ENCODE data around the gene FBN2.

FBN2 gene

DNA sequence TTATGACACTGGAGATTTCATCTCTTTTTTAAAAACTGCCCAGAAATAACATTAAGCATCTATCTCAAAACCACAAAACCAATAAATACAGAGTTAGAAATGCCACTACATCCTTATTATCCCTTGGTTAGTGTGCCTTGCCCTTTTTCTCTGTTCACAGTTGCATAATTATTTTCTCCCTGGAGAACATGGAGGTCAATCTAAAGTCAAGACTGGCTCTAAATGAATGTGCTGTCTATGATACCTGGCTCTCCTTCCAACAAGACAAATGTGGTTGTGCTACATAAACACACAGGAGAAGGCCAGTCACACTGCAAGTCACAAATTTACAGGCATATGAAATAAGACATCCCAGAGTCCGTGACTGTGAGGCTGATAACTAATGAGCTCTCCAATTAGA is 2.8 kb downstream of the FBN2 start:
- no peak overlapping the region for H3K4me3 ChIP-seq (ENCODE audit: control insufficient read depth, low read depth, low read length)
- TF ChIP-seq, protein P1, sequence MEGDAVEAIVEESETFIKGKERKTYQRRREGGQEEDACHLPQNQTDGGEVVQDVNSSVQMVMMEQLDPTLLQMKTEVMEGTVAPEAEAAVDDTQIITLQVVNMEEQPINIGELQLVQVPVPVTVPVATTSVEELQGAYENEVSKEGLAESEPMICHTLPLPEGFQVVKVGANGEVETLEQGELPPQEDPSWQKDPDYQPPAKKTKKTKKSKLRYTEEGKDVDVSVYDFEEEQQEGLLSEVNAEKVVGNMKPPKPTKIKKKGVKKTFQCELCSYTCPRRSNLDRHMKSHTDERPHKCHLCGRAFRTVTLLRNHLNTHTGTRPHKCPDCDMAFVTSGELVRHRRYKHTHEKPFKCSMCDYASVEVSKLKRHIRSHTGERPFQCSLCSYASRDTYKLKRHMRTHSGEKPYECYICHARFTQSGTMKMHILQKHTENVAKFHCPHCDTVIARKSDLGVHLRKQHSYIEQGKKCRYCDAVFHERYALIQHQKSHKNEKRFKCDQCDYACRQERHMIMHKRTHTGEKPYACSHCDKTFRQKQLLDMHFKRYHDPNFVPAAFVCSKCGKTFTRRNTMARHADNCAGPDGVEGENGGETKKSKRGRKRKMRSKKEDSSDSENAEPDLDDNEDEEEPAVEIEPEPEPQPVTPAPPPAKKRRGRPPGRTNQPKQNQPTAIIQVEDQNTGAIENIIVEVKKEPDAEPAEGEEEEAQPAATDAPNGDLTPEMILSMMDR (conservative IDR thresholded peaks at IDR 0.05; ENCODE audit: control insufficient read depth, insufficient read depth, low read depth, low read length) = no peak
- no peak for DNase-seq (ENCODE audit: low read depth)

DNA sequence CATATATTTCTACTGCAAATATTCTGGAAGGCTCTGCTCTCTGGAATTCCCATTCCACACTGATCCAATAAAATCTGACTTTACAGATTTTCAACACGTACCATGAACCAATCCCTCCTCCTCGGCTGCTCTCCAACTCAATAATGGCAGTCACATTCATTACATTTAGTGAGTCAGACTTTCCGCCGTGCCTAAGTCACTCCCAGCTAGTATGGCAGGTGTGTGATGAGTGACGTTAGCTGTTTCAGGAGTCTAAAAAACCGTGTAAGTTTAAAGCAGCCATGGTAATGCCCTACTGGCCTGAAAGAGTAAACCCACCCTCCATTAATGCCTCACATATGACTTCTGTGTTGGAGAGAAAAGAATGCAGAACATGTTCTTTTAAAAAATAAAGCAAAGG is 3.3 kb downstream of the FBN2 start:
- DNase-seq (ENCODE audit: low read depth) = peak; percentile 35
- no peak overlapping the region for H3K4me3 ChIP-seq (ENCODE audit: control insufficient read depth, low read depth, low read length)
- TF ChIP-seq, protein P1 (conservative IDR thresholded peaks at IDR 0.05; ENCODE audit: control insufficient read depth, insufficient read depth, low read depth, low read length) = no peak

- no peak for DNase-seq (ENCODE audit: low read depth)
- TF ChIP-seq, protein P1 (conservative IDR thresholded peaks at IDR 0.05; ENCODE audit: control insufficient read depth, insufficient read depth, low read depth, low read length) = no peak
- H3K4me3 ChIP-seq (ENCODE audit: control insufficient read depth, low read depth, low read length) = no peak overlapping the region
Observed at GRCh38 chr5:128532776-128533175, 5.3 kb downstream of the FBN2 start.

DNA sequence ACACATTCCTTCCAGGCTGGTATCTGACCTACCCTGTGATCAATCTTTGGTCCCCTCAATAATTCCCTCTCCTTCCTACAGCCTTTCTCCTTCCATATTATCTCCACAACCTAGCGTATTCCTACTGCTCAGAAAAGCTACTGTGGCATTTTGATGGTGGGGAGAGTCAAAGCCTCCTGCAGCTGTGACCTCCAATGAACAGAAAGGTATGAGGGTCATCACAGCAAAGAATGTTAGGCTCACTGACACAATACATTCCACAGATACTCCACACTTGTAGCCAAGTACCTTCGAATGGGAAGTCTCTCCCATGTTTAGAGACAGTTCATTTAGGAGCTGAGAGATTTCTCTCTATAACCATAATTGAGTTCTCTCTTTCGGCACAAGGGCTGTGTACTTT is 5.9 kb downstream of the FBN2 start:
- no peak overlapping the region for H3K4me3 ChIP-seq (ENCODE audit: control insufficient read depth, low read depth, low read length)
- TF ChIP-seq, protein P1 (conservative IDR thresholded peaks at IDR 0.05; ENCODE audit: control insufficient read depth, insufficient read depth, low read depth, low read length) = no peak
- DNase-seq (ENCODE audit: low read depth) = no peak

- TF ChIP-seq, protein P1 (conservative IDR thresholded peaks at IDR 0.05; ENCODE audit: control insufficient read depth, insufficient read depth, low read depth, low read length) = no peak
- no peak for DNase-seq (ENCODE audit: low read depth)
- no peak overlapping the region for H3K4me3 ChIP-seq (ENCODE audit: control insufficient read depth, low read depth, low read length)
Observed at GRCh38 chr5:128528637-128529255, 9.3 kb downstream of the FBN2 start.

- TF ChIP-seq, protein P1 (conservative IDR thresholded peaks at IDR 0.05; ENCODE audit: control insufficient read depth, insufficient read depth, low read depth, low read length) = no peak
- H3K4me3 ChIP-seq (ENCODE audit: control insufficient read depth, low read depth, low read length) = no peak overlapping the region
- no peak for DNase-seq (ENCODE audit: low read depth)
Observed at GRCh38 chr5:128528126-128528525, 9.9 kb downstream of the FBN2 start.

DNA sequence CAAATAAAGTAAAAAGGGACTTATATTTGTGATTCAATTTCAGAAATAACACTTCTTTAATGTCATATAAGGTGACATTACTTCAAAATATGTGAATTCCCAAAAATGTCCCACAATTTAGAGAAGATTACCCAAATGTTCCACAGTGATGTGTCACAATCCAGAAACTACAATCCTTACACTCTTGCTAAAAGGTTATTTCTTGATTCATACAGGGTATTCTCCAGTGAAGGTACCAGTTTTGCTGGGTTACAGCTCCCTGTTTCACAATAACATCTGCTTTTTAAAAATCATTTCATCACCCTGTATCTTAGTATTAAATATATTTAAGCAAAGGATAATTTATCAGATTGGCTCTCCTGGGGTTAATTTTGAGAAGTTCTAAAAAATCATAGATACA is 11.0 kb downstream of the FBN2 start:
- no peak overlapping the region for H3K4me3 ChIP-seq (ENCODE audit: control insufficient read depth, low read depth, low read length)
- DNase-seq (ENCODE audit: low read depth) = peak; percentile 15
- TF ChIP-seq, protein P1 (conservative IDR thresholded peaks at IDR 0.05; ENCODE audit: control insufficient read depth, insufficient read depth, low read depth, low read length) = no peak
